Heart left ventricle (tissue), 16 donors: ENCODE data around the gene MYO10. TPM values are rescaled to one million over a fixed set of nuclear protein-coding genes. Genes with fewer than 3 reads are reported as not detected.
"Not testable (repeated sequence)": the region's sequence is repeated elsewhere in the genome, so short reads cannot be mapped to it uniquely, and the experiment has no call there.

Experiments used
- ATAC-seq, 4 donors: fragments of 200-7000 bp; cut with Tn5 transposase; one replicate each; pipeline ENCODE4 v1.9.1; 2020 to 2022; ENCODE audit warnings: moderate library complexity in 4 of 4, mild to moderate bottlenecking in 3 of 4, moderate number of reproducible peaks in 1 of 4
- DNase-seq, 5 donors: peaks; one replicate each; pipeline ENCODE4 v3.0.0-alpha.2; 2020
- H3K27ac ChIP-seq, 12 donors: fragments of 200-600 bp; sonication (generic) in 4 of 12; one replicate each; pipeline versions ENCODE4 v1.5.0 to v1.8.0; 2016 to 2022; ENCODE audit warnings: mild to moderate bottlenecking in 2 of 12
- H3K27me3 ChIP-seq, 9 donors: fragments of 200-600 bp; sonication (generic) in 2 of 9; one replicate each; pipeline versions ENCODE4 v1.5.1 to v1.8.0; 2016 to 2022; ENCODE audit warnings: mild to moderate bottlenecking in 3 of 9
- H3K36me3 ChIP-seq, 9 donors: fragments of 200-600 bp; sonication (generic) in 2 of 9; one replicate each; pipeline versions ENCODE4 v1.5.0 to v1.8.0; 2018 to 2022; ENCODE audit warnings: mild to moderate bottlenecking in 2 of 9
- H3K4me1 ChIP-seq, 12 donors: fragments of 200-600 bp; sonication (generic) in 4 of 12; one replicate each; pipeline versions ENCODE4 v1.5.0 to v1.8.0; 2016 to 2022; ENCODE audit warnings: mild to moderate bottlenecking in 3 of 12
- H3K4me3 ChIP-seq, 12 donors: fragments of 200-600 bp; sonication (generic) in 4 of 12; one replicate each; pipeline versions ENCODE4 v1.5.0 to v1.8.0; 2017 to 2022; ENCODE audit warnings: mild to moderate bottlenecking in 9 of 12, moderate library complexity in 4 of 12
- H3K9me3 ChIP-seq, 12 donors: fragments of 200-600 bp; sonication (generic) in 4 of 12; one replicate each; pipeline versions ENCODE4 v1.5.0 to v1.8.0; 2016 to 2022; ENCODE audit warnings: mild to moderate bottlenecking in 1 of 12
- CTCF ChIP-seq, 12 donors: fragments of 200-600 bp; sonication (generic) in 4 of 12; IDR thresholded peaks; one replicate each; pipeline versions ENCODE4 v1.5.0 to v1.8.0; 2018 to 2022; ENCODE audit warnings: antibody characterized with exemption in 12 of 12, mild to moderate bottlenecking in 5 of 12
- POLR2A ChIP-seq, 2 donors: fragments of 450-650 bp; IDR thresholded peaks; one replicate each; pipeline ENCODE4 v1.6.1; 2017; ENCODE audit warnings: antibody characterized with exemption in 2 of 2, mild to moderate bottlenecking in 2 of 2, moderate library complexity in 2 of 2
- WGBS, 4 donors: extraction: QIAGEN DNeasy Blood & Tissue Kit in 2 of 4; methylation state at CpG; one replicate each; pipeline versions ENCODE4 v1.1.5 to v1.1.7; 2013 to 2018; 5-methylcytosine and 5-hydroxymethylcytosine counted together
- intact Hi-C, 10 donors: fragments of 100-400 bp; cut with DNase I; formaldehyde crosslinking; loops; one replicate each; pipeline versions ENCODE4 v1.11.1 to v1.14.2; 2022
- polyA plus RNA-seq, 2 donors: library from polyadenylated mRNA; stranded (reverse); fragments of 200-250 nt; gene quantifications; one replicate each; pipeline ENCODE4 v1.2.3, GENCODE V29; 2013
- total RNA-seq, 9 donors: library from RNA; depleted of rRNA in 2 of 9; stranded (reverse); fragments of >200 nt in 2 of 9; fragmentation: NEBNext Ultra II Directional in 3 of 9; extraction: Animal tissue kit (Norgen Biotek cat#: 25700) in 3 of 9; gene quantifications; one replicate each; pipeline versions ENCODE4 v1.1.0 to v1.2.4, GENCODE V29; 2016 to 2023
- donor health status: ischemic (EF 13 %, LVEDD 7.1; RV severe dilation, severe dysfunction).
- donor health status: healthy with polysubstance abuse.
- donor health status: DM: no; HTN: yes; CAD: no.
- donor health status: DM: no; HTN: no; CAD: no.
- donor health status: ischemic (EF 25% LVEDD 6.9; RV normal size, moderate dysfunction).
- donor health status: ischemic (EF 25% LVEDD 5.7; RV mildly dilated, moderate dysfunction).
- donor health status: healthy.
- donor health status: DM: yes; HTN: yes; CAD: no.
- donor health status: ischemic (EF 35%, LVEDD 5.7; RV mildly dilated, moderate dysfunction).
- donor health status: nonischemic (EF 11% LVEDD 7.7; RV severe dilation, severe dysfunction).
- donor health status: DM: yes; HTN: yes; CAD: no.
- donor health status: PGD.
- donor health status: ischemic (EF 29% LVEDD 5.4; RV normal size, mild dysfunction).
- donor health status: nonischemic (EF 23%, LVEDD 6.1; RV moderate dilation, normal function).

The MYO10 gene
- total and polyA plus RNA-seq, 11 donors = 2.0 to 17.3 (median 3.8) TPM

GRCh38 chr5:16742938-16743337 lies 193.2 kb downstream of the MYO10 start:
- intact Hi-C loops = no loop called here
- Histone ChIP-seq H3K27ac (peak overlapping the region in 1 of 12 donors; percentile 51), H3K4me1 (peaks cover 0 to 23% (median 5%) of the 10 kb centered on the region in 12 donors), H3K4me3 (no peak overlapping the region), H3K27me3 (peaks cover 0 to 11% (median 0%) of the 10 kb centered on the region in 9 donors), H3K9me3 (no peaks in the 10 kb centered on the region), H3K36me3 (no peaks in the 10 kb centered on the region)
- no peak for ATAC-seq
- TF ChIP-seq CTCF (IDR thresholded peaks at IDR 0.05) (no peak), POLR2A (IDR thresholded peaks at IDR 0.05) (no peak)
- DNase-seq = no peak
- 67 to 82% (median 77%) methylated on average over 5 of the region's 5 CpGs for WGBS, 4 donors

GRCh38 chr5:16740811-16741392 lies 195.2 kb downstream of the MYO10 start:
- 46 to 51% (median 48%) methylated on average over 11 of the region's 11 CpGs for WGBS, 4 donors
- TF ChIP-seq POLR2A (IDR thresholded peaks at IDR 0.05) (no peak), CTCF (IDR thresholded peaks at IDR 0.05) (no peak)
- ATAC-seq (peak in 1 of 4 donors; percentile 41), DNase-seq (no peak)
- intact Hi-C loops = no loop called here
- Histone ChIP-seq H3K9me3 (no peaks in the 10 kb centered on the region), H3K27ac (peak overlapping the region in 1 of 12 donors; percentile 19), H3K4me3 (peak overlapping the region in 9 of 12 donors; percentile 3 to 40 (median 19)), H3K27me3 (peaks cover 0 to 11% (median 0%) of the 10 kb centered on the region in 9 donors), H3K36me3 (no peaks in the 10 kb centered on the region), H3K4me1 (peaks cover 0 to 30% (median 11%) of the 10 kb centered on the region in 12 donors)

GRCh38 chr5:16740066-16740810 lies 195.8 kb downstream of the MYO10 start:
- H3K36me3 ChIP-seq = no peaks in the 10 kb centered on the region
- peaks cover 0 to 11% (median 0%) of the 10 kb centered on the region in 9 donors for H3K27me3 ChIP-seq
- no peak for TF ChIP-seq CTCF (IDR thresholded peaks at IDR 0.05)
- no peak for TF ChIP-seq POLR2A (IDR thresholded peaks at IDR 0.05)
- H3K4me1 ChIP-seq = peaks cover 0 to 36% (median 14%) of the 10 kb centered on the region in 12 donors
- no peak overlapping the region for H3K27ac ChIP-seq
- peak overlapping the region in 9 of 12 donors; percentile 3 to 40 (median 19) for H3K4me3 ChIP-seq
- intact Hi-C loops = no loop called here
- H3K9me3 ChIP-seq = no peaks in the 10 kb centered on the region
- ATAC-seq = no peak
- WGBS, 4 donors = 45 to 59% (median 53%) methylated on average over 17 of the region's 17 CpGs
- DNase-seq = no peak

GRCh38 chr5:16738393-16738792 lies 197.7 kb downstream of the MYO10 start:
- H3K4me3 ChIP-seq, intact Hi-C loops, H3K36me3 ChIP-seq, H3K9me3 ChIP-seq, DNase-seq, H3K27ac ChIP-seq, ATAC-seq: not testable (repeated sequence)
- peaks cover 0 to 11% (median 0%) of the 10 kb centered on the region in 9 donors for H3K27me3 ChIP-seq
- 90 to 96% (median 95%) methylated on average over 5 of the region's 5 CpGs for WGBS, 4 donors
- peaks cover 0 to 37% (median 14%) of the 10 kb centered on the region in 12 donors for H3K4me1 ChIP-seq
